Measurements from ENCODE around the gene TRABD.

Gene TRABD

DNA sequence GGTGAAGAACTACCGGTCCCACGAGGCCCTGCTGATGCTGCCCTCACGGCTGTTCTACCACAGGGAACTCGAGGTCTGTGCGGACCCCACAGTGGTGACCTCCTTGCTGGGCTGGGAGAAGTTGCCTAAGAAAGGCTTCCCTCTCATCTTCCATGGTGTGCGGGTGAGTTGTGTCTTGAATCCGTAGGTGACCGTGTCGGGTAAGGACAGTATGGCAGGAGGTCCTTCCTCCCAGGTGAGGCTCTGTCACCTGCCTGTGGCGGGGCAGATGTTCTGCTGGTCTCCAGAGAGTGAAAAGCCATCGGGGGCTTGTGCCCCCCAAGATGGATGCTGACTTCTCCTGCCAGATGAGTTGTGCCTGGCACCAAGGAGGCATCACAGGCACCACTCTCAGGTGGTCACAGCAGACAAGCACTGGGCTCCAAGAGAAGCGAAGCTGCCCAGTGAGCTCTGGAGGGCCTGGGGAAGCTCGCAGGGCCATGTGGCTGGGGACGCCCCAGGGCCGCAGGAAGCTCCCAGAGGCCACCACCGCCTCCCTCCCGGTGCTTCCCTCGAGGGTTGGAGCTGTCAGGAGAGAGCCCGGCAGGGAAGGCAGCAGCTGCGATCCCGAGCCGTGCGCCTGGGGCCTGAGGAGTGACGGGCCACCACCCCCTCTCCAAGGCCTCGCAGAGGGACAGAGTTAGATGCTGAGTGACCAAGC, 32.5 kb upstream of the TRABD start:
- DNase-seq, result no peak

DNA sequence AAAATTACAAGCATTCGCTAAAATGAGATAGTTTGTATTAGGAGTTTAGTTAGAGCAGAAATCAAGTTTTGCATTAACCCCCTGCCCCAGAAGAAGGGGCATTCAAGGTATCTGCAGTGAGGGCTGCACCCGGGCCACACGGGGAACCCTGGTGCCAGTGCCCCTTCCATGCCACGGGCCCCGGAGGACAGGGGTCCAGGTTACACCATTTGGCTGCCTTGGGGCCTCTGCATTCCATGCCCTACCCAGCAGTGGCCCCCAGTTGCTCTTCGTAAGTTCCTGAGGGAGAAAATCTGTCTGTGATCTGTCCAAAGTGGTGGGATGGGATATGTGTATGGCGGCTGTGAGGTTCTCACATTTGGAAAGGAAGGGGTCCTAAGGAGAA, 32.0 kb upstream of the TRABD start:
- no peak for DNase-seq

DNA sequence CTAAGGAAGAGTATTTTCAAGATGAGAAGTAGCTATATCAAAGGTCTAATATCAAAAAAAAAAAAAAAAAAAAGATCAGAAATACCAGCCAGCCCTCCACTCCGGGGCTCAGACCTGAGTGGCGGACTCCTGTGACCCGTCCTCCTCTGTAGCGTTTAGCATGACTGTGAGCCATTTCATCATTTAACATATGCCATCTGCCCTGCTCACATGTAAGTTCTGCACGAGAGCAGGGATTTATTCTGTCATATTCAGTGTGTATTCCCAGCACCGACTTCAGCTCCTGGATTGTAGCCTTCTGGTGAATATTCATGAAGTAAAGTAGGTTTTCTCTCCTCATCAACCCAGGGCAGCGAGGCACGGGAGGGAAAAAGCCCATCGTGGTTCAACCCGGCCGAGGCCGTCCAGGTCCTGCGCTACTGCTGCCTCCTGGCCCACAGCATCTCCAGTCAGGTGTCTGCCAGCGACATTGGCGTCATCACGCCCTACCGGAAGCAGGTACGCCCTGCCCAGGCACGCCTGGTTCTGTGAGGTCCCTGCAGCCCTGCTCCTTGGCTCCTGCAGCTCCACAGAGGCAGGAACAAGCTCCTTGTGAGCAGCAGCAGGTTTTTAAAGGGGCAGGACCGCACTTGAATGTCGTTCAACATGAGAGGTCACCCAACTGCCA, 27.9 kb upstream of the TRABD start:
- no peak for DNase-seq

DNA sequence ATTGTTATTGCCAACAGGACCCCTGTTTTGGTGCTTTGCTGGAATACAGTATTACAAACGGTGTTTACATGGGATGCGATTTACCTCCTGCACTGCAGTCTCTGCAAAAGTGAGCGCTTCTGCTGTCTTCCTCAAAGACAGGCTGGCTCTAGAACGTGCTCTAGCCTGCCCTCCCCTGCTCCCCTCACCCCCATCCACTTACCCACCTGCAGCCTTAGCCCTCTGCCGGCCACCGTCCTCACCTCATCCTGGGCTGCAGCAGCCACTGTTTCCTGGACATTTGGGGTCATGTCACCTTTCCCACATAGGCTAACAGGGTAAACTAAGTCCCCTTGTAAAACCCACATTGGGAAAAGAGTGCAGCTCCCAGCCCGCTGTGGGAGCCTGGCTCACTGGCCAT, 24.8 kb upstream of the TRABD start:
- no peak for DNase-seq

DNA sequence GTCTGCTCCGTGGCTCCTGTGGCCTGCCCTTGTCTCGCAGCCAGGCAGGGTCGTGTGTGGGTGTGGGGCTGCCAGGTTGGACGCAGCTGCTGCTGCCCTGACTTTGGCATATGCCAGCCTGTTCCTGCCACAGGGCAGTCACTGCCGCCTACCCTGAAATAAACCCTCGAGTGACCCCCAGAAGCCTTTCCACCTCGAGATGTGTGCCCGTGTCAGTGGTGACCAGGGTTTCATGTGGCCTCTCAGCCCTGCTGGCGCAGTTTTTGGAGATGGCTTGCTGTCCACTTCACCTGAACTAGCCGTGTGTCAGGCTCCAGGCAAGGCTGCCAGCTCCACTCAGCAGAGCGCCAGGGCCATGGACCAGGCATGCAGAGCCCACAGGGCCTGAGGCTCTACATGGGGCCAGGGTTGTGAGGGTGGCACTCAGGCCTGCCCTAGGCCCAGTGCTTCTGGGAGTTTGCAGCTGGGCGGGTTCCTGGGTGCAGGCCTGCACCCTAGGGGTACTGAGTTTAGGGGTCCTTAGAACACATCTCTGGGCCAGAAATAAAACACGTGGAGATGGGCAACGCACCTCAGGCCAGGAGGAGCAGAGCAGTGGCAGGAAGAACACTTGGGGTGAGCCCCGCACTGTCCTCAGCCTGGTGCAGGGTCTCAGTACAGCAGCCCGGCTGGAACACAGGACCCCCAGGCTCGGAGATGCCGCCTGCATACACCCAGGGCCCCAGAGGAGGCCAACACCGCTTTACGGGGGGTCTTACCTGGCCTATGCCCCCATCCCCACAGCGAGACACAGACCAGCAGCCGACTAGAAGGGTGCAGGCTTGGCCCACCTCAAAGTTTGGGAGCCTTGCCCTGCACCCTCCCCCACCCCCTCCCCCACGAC, 24.0 kb upstream of the TRABD start:
- no peak for DNase-seq

DNA sequence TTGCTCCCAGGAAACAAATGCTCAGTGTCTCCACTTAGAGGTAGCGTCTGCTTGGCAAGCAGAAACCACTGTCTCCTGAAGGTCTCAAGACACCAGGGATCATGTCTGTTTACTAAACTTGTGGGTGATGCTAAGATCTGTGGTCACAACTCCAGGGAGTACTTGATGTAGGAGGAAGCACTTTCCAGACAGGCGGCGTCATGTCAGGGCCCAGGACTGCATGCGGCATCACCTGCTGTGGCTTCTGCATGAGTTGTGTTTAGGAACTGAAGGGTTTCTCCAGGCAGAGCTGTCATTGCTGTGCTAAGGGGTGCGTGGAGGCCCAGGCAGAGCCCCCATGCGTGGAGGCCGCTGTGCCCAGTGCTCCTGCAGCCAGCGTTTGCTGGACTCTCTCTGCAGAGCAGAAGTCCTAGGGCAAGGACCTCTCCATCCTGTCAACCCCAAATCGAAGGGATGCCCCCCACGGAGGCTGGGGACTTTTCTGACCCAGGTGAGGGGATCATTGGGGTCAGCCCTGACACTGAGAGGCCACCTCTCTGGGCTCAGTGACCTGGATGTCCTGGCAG, 23.2 kb upstream of the TRABD start:
- no peak for DNase-seq

DNA sequence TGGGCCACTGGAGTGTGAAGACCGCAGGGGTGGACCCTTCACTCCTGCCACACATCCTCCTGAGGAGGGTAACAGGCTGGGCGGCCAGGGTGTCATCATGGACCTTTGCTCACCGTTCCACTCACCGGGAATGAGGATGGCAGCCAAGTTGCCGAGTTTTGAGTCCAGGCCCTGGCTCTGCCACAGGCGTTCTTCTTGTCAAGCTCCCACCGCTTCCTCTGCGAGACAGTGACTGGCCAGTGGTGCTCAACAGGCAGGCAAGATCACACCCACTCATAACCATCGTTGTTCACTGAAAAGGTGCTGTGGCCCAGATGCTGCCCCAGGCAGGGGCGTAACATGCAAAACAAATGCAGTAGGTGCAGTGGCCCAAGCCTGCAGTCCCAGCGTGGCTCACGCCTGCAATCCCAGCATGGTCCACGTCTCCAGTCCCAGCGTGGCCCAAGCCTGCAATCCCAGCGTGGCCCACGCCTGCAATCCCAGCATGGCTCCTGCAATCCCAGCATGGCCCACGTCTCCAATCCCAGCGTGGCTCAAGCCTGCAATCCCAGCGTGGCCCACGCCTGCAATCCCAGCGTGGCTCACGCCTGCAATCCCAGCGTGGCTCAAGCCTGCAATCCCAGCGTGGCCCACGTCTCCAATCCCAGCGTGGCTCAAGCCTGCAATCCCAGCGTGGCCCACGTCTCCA, 20.1 kb upstream of the TRABD start:
- no peak for DNase-seq

DNA sequence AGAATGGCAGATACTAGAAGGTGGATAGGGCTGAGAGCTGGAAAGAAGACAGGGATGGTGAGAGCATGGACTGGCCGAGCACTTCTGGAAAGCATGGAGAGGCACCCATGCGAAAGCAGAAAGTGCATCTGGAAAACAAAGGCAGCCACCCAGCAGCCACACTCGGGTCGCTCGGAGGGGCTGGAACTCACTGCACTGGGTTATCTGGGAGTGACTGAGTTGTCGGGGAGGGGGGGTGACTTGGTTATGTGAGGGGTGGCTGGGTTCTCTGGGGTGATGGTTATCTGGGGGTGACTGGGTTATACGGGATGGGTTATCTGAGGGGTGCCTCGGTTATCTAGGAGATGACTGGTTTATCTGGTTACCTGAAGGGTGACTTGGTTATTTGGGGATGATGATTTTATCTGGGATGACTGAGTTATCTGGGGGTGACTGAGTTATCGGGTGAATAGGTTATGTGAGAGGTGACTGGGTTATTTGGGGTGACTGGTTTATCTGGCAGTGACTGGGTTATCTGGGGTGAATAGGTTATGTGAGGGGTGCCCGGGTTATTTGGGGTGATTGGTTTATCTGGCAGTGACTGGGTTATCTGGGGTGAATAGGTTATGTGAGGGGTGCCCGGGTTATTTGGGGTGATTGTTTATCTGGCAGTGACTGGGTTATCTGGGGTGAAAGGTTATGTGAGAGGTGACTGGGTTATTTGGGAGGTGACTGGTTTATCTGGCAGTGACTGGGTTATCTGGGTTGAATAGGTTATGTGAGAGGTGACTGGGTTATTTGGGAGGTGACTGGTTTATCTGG, 17.8 kb upstream of the TRABD start:
- DNase-seq, result no peak

DNA sequence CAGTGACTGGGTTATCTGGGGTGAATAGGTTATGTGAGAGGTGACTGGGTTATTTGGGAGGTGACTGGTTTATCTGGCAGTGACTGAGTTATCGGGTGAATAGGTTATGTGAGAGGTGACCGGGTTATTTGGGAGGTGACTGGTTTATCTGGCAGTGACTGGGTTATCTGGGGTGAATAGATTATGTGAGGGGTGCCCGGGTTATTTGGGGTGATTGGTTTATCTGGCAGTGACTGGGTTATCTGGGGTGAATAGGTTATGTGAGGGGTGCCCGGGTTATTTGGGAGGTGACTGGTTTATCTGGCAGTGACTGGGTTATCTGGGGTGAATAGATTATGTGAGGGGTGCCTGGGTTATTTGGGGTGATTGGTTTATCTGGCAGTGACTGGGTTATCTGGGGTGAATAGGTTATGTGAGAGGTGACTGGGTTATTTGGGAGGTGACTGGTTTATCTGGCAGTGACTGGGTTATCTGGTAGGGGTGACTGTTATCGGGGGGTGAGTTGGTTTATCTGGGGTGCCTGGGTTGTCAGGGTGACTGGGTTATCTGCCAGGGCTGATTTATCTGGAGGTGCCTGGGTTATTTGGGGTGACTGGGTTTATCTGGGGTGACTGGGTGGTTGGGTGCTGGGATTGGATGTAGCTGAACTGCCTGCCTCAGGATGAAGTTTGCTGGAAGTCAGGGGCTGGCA, 17.1 kb upstream of the TRABD start:
- peak; percentile 48 for DNase-seq

DNA sequence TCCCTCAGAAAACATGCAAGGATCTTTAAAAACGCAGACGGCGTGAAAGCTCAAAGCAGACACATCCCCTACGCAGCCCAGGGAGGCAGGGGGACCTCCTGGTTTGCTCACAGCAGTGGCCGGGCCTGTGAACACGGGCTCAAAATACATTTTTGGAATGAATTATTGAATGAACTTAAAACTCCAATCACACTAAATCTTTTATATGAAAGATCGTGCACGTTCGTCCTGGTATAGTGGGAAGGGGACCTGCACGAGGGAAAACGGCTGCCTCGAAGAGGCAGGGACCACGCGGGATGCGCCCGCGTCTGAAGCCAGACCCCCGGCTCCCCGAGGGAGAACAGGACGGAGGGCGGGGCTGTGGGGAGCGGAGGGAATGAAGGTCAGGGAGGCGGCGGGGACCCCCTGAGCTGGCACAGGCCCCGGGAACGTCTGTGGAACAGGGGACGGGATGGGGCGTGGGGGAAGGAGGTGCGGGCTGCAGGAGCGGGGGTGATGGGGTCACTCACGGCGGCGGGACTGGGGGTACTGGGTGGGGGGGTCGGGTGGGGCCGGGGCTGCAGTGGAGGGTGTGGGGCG, 16.4 kb upstream of the TRABD start:
- no peak for DNase-seq

DNA sequence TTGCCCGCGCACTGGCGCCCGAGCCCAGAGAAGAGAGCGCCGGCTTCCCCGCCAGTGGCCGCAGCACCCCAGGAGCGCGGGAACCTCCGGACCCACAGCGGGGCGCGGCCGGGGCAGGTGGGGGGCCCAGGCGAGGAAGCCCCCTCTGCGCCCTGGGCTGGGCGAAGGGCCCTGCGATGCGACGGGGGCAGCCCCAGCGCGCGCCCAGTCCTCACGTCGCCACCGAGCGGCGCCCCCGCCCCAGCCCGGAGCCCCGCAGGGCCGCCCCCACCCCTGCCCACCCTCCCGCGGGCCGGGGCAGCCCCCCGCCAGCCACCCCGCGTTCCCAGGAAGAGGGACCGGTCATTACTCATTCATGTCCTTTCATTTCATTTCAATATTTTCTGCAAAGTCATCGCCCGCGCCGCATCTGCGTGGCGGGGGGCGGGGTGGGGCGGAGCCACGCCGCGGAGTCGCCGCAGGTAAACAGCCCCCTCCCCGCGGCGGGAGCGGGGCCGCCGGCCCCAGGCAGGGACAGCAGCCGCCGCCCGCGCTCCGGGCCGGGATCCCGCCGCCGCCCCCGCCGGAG, 15.9 kb upstream of the TRABD start:
- no peak for DNase-seq

DNA sequence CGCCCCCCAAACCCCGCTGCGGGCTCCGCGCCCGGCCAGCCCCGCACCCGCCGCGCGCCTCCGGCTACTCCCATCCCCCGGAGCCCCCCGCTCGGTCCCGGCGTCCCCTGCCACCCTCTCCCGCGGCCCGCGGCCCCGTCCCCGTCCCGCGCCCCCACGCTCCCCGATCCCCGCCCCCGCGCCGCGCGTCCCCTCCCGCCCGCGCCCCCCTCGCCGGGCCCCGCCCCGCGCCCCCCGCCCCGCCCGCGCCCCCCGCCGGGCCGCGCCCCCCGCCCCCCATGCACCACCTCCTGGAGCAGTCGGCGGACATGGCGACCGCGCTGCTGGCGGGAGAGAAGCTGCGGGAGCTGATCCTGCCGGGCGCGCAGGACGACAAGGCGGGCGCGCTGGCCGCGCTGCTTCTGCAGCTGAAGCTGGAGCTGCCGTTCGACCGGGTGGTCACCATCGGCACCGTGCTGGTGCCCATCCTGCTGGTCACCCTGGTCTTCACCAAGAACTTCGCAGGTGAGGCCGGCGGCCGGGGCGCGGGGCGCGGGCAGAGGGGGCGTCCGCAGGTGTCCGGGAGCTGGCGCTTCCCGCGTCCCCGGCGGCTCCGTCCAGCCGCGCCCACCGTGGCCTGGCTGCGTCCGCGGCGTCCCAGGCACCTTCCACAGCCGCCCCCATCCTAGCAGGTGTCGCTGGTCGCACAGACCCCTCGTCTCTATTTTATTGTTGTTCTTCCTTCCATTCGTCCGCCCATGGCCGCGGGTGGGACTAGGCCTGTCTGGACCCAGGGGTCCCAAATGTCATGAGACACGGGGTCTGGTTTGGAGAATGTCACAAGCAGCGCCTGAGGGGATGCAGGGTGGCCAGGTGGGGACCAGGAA, 15.0 kb upstream of the TRABD start, which contains the start of gene PANX2:
Gene PANX2 (plus strand): TSS at position 279 of the 866 bp plus-strand sequence. CDS start 0 bp downstream, at position 279.
- DNase-seq, result no peak

DNA sequence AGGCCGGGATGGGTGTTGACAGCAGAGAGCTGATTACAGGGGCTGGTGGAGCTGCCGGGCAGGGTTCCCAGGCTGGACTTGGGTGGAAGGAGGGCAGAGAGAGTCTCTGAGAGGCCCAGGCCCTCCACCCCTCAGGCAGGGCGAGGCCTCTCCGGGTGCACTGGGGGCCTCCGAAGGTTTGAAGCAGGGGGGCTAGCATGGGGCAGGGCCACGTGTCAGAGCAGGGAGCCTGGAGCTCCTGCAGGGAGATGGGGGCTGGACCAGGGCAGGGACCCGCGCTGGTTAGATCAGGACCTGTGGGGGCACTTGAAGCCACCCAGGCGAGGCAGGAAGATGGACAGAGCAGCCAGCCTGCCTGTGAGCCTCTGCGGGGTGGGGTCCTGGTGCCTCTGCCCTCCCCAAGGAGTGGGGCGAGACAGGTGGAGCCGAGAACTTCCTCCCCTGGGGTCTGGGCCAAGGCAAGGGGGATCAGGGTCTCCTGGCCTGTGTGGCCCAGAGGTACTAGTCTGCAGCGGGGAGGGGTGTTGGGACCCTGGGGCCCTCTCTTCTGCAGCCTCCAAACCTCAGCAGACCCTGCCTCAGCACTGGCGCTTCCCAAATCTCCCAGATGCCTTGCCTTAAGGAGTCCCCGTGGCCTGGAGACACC, 14.3 kb upstream of the TRABD start:
- no peak for DNase-seq

DNA sequence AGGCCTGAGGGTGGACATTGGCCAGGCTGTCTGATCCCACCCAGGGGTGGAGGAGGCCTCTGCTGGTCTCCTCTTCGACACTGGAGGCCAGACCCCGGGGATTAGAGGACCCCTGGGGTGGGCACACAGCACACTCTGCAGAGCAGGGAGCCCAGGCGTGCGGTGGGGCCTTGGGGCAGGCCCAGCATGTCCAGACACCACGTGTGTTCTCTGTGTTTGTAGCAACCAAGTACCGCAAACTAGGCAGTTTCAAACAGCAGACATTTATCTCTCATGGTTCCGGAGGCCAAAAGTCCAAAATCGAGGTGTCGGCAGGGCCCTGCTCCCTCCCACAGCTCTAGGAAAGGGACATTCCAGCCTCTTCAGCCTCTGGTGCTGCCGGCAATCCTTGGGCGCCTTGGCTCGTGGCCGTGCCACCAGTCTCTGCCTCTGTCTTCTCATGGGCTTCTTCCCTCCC, 13.7 kb upstream of the TRABD start:
- DNase-seq, result no peak

DNA sequence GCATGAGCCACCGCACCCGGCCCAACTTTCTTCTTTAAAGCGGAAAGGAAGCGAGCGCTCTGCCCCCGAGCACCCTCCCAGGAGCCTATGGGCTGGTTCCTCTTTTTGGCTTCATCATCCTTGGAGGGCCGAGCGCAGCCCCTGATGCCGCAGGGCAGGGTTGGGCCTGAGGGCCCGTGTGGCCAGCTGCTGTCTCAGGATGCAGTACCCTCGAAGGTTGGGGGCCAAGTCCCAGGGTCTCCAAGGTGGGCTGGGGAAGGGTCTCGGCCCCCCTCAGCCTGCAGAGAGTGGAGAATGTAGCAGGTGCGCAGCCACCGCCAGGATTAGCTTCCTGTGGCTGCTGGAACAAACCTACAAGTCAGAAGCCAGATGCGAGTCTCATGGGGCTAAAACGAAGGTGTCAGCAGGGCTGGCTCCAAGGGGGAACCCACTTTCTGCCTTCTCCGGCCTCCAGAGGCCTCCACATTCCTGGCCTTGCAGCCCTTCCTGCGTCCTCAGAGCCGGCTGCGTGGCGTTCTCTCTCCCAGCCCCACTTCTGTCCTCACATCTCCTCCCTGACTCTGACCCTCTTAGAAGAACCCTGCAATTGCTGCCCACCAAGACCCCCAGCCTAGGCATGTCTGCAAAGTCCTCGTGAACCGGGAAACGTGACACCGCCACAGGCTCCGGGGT, 12.3 kb upstream of the TRABD start:
- no peak for DNase-seq

DNA sequence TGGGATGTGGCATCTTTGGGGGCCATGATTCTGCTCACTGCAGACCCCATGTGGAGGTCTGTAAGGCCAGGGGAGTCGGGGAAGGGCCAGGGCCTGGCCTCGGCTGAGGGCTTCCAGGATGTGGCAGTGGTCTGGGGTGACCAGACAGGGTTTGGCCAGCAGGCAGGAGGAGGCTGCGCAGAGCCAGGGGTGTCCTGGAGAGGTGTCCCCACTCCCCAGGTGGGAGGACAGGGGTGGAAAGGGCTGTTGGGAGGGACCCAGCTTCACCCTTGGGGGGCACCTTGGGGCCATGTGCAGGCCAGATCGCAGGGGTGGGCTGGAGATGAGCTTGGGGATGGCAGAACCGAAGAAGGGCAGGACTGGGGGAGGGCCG, 11.7 kb upstream of the TRABD start:
- no peak for DNase-seq

DNA sequence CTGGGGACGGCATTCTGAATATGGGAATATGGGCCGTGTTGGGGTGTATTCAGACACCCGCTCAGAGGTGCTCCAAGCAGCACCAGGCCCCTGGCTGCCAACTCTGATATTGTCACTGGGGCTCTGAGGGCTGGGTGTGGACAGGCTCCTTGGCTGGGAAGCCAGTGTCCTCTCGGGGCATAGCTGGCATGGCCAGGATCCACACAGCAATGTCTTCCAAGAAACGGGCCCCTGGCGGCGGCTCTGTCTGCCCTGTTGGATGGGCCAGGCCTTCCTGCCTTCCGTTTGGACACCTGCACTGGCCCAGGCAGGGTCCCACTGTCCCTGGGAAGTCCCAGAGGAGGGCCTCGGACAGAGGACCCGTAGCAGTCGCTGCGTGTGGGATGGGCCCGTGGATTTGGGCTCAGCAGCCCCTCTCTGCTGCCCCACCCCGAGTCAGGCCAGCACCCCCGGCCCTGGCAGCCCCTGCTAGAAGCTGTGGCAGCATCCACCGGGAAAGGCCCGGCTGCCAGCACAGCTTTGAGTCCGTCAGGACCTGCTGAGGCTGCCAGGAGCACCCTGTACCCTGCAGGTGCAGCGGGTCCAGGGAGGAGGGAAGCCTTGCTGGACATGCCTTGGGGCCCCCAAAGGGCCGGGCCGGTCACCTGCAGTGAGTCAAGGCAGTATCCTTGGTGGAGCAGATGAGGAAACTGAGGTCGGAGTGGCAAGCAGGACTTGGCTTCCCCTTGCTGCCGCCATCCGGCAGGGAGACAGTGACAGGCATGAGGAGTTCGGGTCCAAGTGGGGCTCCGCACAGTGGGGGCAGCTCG, 11.1 kb upstream of the TRABD start:
- DNase-seq, result no peak

DNA sequence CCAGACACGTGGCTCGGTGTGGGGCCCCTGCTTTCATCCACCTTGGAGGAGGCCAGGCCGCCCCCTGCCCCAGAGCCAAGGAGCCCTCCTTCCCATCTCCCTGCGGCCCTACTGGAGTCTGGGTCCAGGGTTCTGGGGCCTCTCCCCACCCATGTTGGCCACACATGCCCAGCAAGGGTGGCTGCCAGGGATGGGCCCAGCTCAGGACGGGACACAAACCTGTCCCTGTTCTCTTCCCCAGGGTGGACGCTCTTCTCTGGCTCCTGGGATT, 10.6 kb upstream of the TRABD start:
- no peak for DNase-seq

All from hematopoietic multipotent progenitor cell treated with erythropoietin and hydrocortisone succinate and interleukin-3 and kit ligand, for 8 days (in vitro differentiated cells).